HEK293 (cell line): ENCODE measurements around the gene CCDC13.

Source experiments
- CTCF ChIA-PET: fragments of 350-600 bp; formaldehyde crosslinking; extraction: SDS; loops from one replicate; lab custom pipeline; 2021; ENCODE audit warnings: antibody characterized with exemption; lab: Yijun Ruan, JAX
- POLR2A ChIA-PET: fragments of 300-600 bp; formaldehyde crosslinking; extraction: SDS; loops from one replicate; lab custom pipeline; 2020; ENCODE audit warnings: antibody characterized with exemption, inconsistent platforms; lab: Yijun Ruan, JAX
- H3K27ac ChIP-seq: fragments of 200-500 bp; sonication (Bioruptor generic); 2 replicates; pipeline ENCODE4 v1.5.1; 2014; ENCODE audit warnings: low read depth, low read length, control low read depth, inconsistent platforms; ENCODE audit errors: extremely low read depth
- H3K36me3 ChIP-seq, 2 experiments: fragments of 200-500 bp in 1 of 2; sonication (Bioruptor generic) in 1 of 2; 1 replicate in 1 of 2; 2 replicates in 1 of 2; pipeline ENCODE4 v1.5.1; 2014 to 2017; ENCODE audit warnings: inconsistent platforms in 2 of 2, low read length in 2 of 2; ENCODE audit not compliant: control insufficient read depth in 2 of 2, insufficient read depth in 1 of 2
- H3K4me1 ChIP-seq: fragments of 200-500 bp; sonication (Bioruptor generic); 2 replicates; pipeline ENCODE4 v1.5.1; 2014; ENCODE audit warnings: mild to moderate bottlenecking, low read length, inconsistent platforms; ENCODE audit not compliant: control insufficient read depth, insufficient read depth
- H3K4me3 ChIP-seq: 2 replicates; pipeline ENCODE4 v1.5.1; 2011; ENCODE audit warnings: low read depth, mild to moderate bottlenecking, control low read depth, low read length, moderate library complexity
- H3K9me3 ChIP-seq: fragments of 200-500 bp; sonication (Bioruptor generic); 2 replicates; pipeline ENCODE4 v1.5.1; 2014; ENCODE audit warnings: low read depth, low read length, inconsistent platforms; ENCODE audit not compliant: control insufficient read depth, insufficient read depth
- EGR2 ChIP-seq: fragments of 450-650 bp; formaldehyde crosslinking; IDR thresholded peaks from 2 replicates; pipeline ENCODE4 v1.5.1; 2016; ENCODE audit warnings: low read depth, missing biosample characterization, missing genetic modification characterization
- GLI4 ChIP-seq: fragments of 450-650 bp; formaldehyde crosslinking; IDR thresholded peaks from 2 replicates; pipeline ENCODE4 v1.5.1; 2016; ENCODE audit warnings: missing biosample characterization, missing genetic modification characterization
- OSR2 ChIP-seq: fragments of 450-650 bp; formaldehyde crosslinking; IDR thresholded peaks from 2 replicates; pipeline ENCODE4 v1.5.1; 2016; ENCODE audit warnings: missing biosample characterization, missing genetic modification characterization
- SP7 ChIP-seq: fragments of 450-650 bp; formaldehyde crosslinking; IDR thresholded peaks from 2 replicates; pipeline ENCODE4 v1.5.1; 2016; ENCODE audit warnings: missing biosample characterization, missing genetic modification characterization
- ZBTB8A ChIP-seq: fragments of 450-650 bp; formaldehyde crosslinking; IDR thresholded peaks from 2 replicates; pipeline ENCODE4 v1.5.1; 2016; ENCODE audit warnings: missing biosample characterization, missing genetic modification characterization
- ZFHX2 ChIP-seq: fragments of 450-650 bp; formaldehyde crosslinking; conservative IDR thresholded peaks from 2 replicates; pipeline ENCODE4 v1.5.1; 2016; ENCODE audit warnings: missing biosample characterization, missing genetic modification characterization
- ZNF175 ChIP-seq: fragments of 450-650 bp; formaldehyde crosslinking; IDR thresholded peaks from 2 replicates; pipeline ENCODE4 v1.5.1; 2016; ENCODE audit warnings: missing biosample characterization, missing genetic modification characterization
- ZNF18 ChIP-seq: fragments of 450-650 bp; formaldehyde crosslinking; IDR thresholded peaks from 2 replicates; pipeline ENCODE4 v1.5.1; 2016; ENCODE audit warnings: missing biosample characterization, missing genetic modification characterization
- ZNF202 ChIP-seq: fragments of 450-650 bp; formaldehyde crosslinking; IDR thresholded peaks from 2 replicates; pipeline ENCODE4 v1.5.1; 2016; ENCODE audit warnings: missing biosample characterization, missing genetic modification characterization, borderline replicate concordance
- ZNF335 ChIP-seq: fragments of 450-650 bp; formaldehyde crosslinking; conservative IDR thresholded peaks from 2 replicates; pipeline ENCODE4 v1.5.1; 2016; ENCODE audit warnings: missing biosample characterization, missing genetic modification characterization
- ZNF473 ChIP-seq: fragments of 450-650 bp; formaldehyde crosslinking; IDR thresholded peaks from 2 replicates; pipeline ENCODE4 v1.5.1; 2017; ENCODE audit warnings: missing biosample characterization, missing genetic modification characterization
- ZNF558 ChIP-seq: fragments of 450-650 bp; formaldehyde crosslinking; IDR thresholded peaks from 2 replicates; pipeline ENCODE4 v1.5.1; 2016; ENCODE audit warnings: missing biosample characterization, missing genetic modification characterization
- ZNF596 ChIP-seq: fragments of 450-650 bp; IDR thresholded peaks from 2 replicates; pipeline ENCODE4 v1.5.0; 2018; ENCODE audit warnings: missing biosample characterization, mild to moderate bottlenecking, missing genetic modification characterization, moderate library complexity
- ZNF654 ChIP-seq: fragments of 450-650 bp; formaldehyde crosslinking; IDR thresholded peaks from 2 replicates; pipeline ENCODE4 v1.5.1; 2016; ENCODE audit warnings: low read depth, missing biosample characterization, missing genetic modification characterization
- ZNF658 ChIP-seq: fragments of 450-650 bp; formaldehyde crosslinking; IDR thresholded peaks from 2 replicates; pipeline ENCODE4; 2016; ENCODE audit warnings: missing biosample characterization, missing genetic modification characterization
- ZNF792 ChIP-seq: fragments of 450-650 bp; formaldehyde crosslinking; IDR thresholded peaks from 2 replicates; pipeline ENCODE4 v1.5.1; 2016; ENCODE audit warnings: missing biosample characterization, missing genetic modification characterization
- ZNF830 ChIP-seq: fragments of 450-650 bp; IDR thresholded peaks from 2 replicates; pipeline ENCODE4 v1.5.0; 2018; ENCODE audit warnings: missing biosample characterization, missing genetic modification characterization, low read depth, mild to moderate bottlenecking, moderate library complexity
- ZSCAN16 ChIP-seq: fragments of 450-650 bp; formaldehyde crosslinking; IDR thresholded peaks from 2 replicates; pipeline ENCODE4 v1.5.1; 2016; ENCODE audit warnings: missing biosample characterization, missing genetic modification characterization
- ZSCAN30 ChIP-seq: fragments of 450-650 bp; IDR thresholded peaks from 2 replicates; pipeline ENCODE4 v1.5.1; 2018; ENCODE audit warnings: missing biosample characterization, mild to moderate bottlenecking, missing genetic modification characterization, moderate library complexity
- TF ChIP-seq, protein P1 (sequence below): fragments of 450-650 bp; formaldehyde crosslinking; IDR thresholded peaks from 2 replicates; pipeline ENCODE4 v1.5.1; 2016; ENCODE audit warnings: missing biosample characterization, missing genetic modification characterization, borderline replicate concordance
- TF ChIP-seq, protein P2 (sequence below): fragments of 450-650 bp; formaldehyde crosslinking; IDR thresholded peaks from 2 replicates; pipeline ENCODE4 v1.5.1; 2016; ENCODE audit warnings: missing biosample characterization, missing genetic modification characterization
- TF ChIP-seq, protein P3 (sequence below): fragments of 450-650 bp; formaldehyde crosslinking; IDR thresholded peaks from 2 replicates; pipeline ENCODE4 v1.5.1; 2017; ENCODE audit warnings: missing biosample characterization, missing genetic modification characterization

Gene CCDC13

DNA sequence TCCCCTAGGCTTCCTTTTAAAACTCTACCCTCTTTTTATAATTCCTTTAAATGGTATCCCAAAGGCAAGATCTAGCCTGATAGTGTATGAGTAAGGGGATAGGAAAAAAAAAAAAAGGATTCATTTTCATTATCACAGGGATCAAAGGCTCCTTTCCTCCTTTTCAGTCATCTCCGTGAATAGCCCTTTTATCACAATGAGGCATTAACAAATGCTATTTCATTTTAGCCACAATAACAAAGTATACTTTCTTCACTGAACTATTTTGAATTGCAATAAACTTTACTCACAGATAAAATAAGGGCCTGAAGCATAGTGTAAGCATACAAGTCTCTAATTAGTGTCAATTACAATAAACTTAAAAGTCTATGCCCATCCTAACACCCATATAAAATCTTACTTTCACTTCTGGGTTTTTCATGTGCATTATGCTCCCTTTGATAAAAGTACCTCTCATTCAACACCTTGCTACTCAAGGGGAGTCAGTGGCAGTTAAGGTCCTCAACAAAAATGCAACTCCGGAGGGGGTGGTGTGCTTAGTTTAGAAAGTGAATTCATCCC is 22.6 kb upstream of the CCDC13 start (continued):
- TF ChIP-seq ZFHX2 (no peak), ZNF202 (tag by site-specific recombination) (no peak), ZNF792 (tag by site-specific recombination) (no peak), ZNF473 (tag by site-specific recombination) (no peak), SP7 (tag by site-specific recombination) (no peak)
- TF ChIP-seq, protein P1, sequence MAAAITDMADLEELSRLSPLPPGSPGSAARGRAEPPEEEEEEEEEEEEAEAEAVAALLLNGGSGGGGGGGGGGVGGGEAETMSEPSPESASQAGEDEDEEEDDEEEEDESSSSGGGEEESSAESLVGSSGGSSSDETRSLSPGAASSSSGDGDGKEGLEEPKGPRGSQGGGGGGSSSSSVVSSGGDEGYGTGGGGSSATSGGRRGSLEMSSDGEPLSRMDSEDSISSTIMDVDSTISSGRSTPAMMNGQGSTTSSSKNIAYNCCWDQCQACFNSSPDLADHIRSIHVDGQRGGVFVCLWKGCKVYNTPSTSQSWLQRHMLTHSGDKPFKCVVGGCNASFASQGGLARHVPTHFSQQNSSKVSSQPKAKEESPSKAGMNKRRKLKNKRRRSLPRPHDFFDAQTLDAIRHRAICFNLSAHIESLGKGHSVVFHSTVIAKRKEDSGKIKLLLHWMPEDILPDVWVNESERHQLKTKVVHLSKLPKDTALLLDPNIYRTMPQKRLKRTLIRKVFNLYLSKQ (tag by site-specific recombination), result no peak

DNA sequence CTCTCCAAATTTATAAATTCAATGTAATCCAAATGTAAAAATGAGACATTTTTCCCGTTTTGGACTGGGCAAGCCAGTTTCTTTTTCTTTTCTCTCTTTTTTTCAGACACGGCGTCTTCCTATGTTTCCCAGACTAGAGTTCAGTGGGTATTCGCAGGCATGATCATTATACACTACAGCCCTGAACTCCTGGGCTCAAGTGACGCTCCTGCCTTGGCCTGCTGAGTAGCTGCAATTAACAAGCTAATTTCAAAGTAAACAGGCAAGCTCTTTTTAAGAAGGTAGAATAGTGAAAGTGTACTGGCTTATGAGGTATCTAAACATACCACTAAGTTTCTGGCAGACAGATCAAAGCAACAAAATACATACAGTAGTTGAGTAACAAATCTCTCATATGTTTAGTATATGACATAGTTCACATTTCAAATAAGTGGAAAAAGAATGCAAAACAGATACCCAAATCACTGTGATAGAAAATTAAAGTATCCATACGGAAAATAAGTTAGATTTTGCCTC is 17.7 kb upstream of the CCDC13 start:
- POLR2A ChIA-PET, result no interaction called here
- Histone ChIP-seq H3K9me3 (no peaks in the 10 kb centered on the region), H3K4me3 (no peak overlapping the region), H3K27ac (no peak overlapping the region)
- TF ChIP-seq ZNF830 (tag by site-specific recombination) (no peak), EGR2 (tag by site-specific recombination) (no peak), ZNF558 (tag by site-specific recombination) (no peak), ZNF658 (tag by site-specific recombination) (no peak), ZNF335 (tag by site-specific recombination) (no peak), ZNF175 (tag by site-specific recombination) (no peak), ZNF654 (no peak), ZNF18 (tag by site-specific recombination) (no peak), ZSCAN16 (tag by site-specific recombination) (no peak), ZBTB8A (tag by site-specific recombination) (no peak), OSR2 (peak; percentile 47; the same call in 1 of the 2 replicates), ZNF596 (tag by site-specific recombination) (no peak), ZSCAN30 (tag by site-specific recombination) (no peak), GLI4 (tag by site-specific recombination) (no peak)
- TF ChIP-seq, protein P2, sequence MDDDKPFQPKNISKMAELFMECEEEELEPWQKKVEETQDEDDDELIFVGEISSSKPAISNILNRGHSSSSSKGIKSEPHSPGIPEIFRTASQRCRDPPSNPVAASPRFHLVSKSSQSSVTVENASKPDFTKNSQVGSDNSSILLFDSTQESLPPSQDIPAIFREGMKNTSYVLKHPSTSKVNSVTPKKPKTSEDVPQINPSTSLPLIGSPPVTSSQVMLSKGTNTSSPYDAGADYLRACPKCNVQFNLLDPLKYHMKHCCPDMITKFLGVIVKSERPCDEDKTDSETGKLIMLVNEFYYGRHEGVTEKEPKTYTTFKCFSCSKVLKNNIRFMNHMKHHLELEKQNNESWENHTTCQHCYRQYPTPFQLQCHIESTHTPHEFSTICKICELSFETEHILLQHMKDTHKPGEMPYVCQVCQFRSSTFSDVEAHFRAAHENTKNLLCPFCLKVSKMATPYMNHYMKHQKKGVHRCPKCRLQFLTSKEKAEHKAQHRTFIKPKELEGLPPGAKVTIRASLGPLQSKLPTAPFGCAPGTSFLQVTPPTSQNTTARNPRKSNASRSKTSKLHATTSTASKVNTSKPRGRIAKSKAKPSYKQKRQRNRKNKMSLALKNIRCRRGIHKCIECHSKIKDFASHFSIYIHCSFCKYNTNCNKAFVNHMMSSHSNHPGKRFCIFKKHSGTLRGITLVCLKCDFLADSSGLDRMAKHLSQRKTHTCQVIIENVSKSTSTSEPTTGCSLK, result no peak
- TF ChIP-seq, protein P3, sequence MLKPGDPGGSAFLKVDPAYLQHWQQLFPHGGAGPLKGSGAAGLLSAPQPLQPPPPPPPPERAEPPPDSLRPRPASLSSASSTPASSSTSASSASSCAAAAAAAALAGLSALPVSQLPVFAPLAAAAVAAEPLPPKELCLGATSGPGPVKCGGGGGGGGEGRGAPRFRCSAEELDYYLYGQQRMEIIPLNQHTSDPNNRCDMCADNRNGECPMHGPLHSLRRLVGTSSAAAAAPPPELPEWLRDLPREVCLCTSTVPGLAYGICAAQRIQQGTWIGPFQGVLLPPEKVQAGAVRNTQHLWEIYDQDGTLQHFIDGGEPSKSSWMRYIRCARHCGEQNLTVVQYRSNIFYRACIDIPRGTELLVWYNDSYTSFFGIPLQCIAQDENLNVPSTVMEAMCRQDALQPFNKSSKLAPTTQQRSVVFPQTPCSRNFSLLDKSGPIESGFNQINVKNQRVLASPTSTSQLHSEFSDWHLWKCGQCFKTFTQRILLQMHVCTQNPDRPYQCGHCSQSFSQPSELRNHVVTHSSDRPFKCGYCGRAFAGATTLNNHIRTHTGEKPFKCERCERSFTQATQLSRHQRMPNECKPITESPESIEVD, result 0 out of 2 replicates have a peak, but pooled peaks have one; percentile 43
- TF ChIP-seq, all 188 proteins: peak for 2
- CTCF ChIA-PET, result interaction anchor here (1.5 kb wide), 1 partner anchor 10 kb away, joined by 4 read pairs; no protein-coding TSS in a partner anchor
- no peaks in the 10 kb centered on the region for H3K4me1 ChIP-seq
- peaks cover 22 to 48% of the 10 kb centered on the region in 2 experiments for H3K36me3 ChIP-seq
